HEK293 (cell line): ENCODE results near the gene DEFB132.
A peak's percentile ranks its signal among the peaks of the same experiment; 100 is the strongest.

ENCODE experiments used
- FEZF1 ChIP-seq: fragments of 450-650 bp; formaldehyde crosslinking; IDR thresholded peaks from 2 replicates; pipeline ENCODE4 v1.5.1; 2016; ENCODE audit warnings: missing biosample characterization, missing genetic modification characterization
- MEIS1 ChIP-seq: sonication (generic); formaldehyde crosslinking; IDR thresholded peaks from 2 replicates; pipeline ENCODE4 v1.8.1; 2022; ENCODE audit warnings: missing genetic modification reagents, mild to moderate bottlenecking, borderline replicate concordance
- SP2 ChIP-seq: fragments of 450-650 bp; formaldehyde crosslinking; IDR thresholded peaks from 2 replicates; pipeline ENCODE4 v1.5.1; 2016; ENCODE audit warnings: missing biosample characterization, missing genetic modification characterization
- ZBTB1 ChIP-seq: fragments of 450-650 bp; formaldehyde crosslinking; IDR thresholded peaks from 2 replicates; pipeline ENCODE4 v1.5.1; 2016; ENCODE audit warnings: missing biosample characterization, missing genetic modification characterization
- ZFP37 ChIP-seq: fragments of 450-650 bp; formaldehyde crosslinking; IDR thresholded peaks from 2 replicates; pipeline ENCODE4 v1.5.1; 2016; ENCODE audit warnings: missing biosample characterization, missing genetic modification characterization
- ZNF10 ChIP-seq: fragments of 450-650 bp; formaldehyde crosslinking; IDR thresholded peaks from 2 replicates; pipeline ENCODE4 v1.5.1; 2017; ENCODE audit warnings: missing biosample characterization, missing genetic modification characterization
- ZNF2 ChIP-seq: fragments of 450-650 bp; formaldehyde crosslinking; IDR thresholded peaks from 2 replicates; pipeline ENCODE4 v1.5.1; 2016; ENCODE audit warnings: missing biosample characterization, missing genetic modification characterization
- ZNF211 ChIP-seq: fragments of 450-650 bp; formaldehyde crosslinking; IDR thresholded peaks from 2 replicates; pipeline ENCODE4 v1.5.1; 2016; ENCODE audit warnings: low read depth, missing biosample characterization, missing genetic modification characterization
- ZNF302 ChIP-seq: fragments of 450-650 bp; formaldehyde crosslinking; IDR thresholded peaks from 2 replicates; pipeline ENCODE4 v1.5.1; 2016; ENCODE audit warnings: missing biosample characterization, missing genetic modification characterization, low read depth
- ZNF561 ChIP-seq: fragments of 450-650 bp; IDR thresholded peaks from 2 replicates; pipeline ENCODE4 v1.5.1; 2018; ENCODE audit warnings: missing biosample characterization, missing genetic modification characterization, borderline replicate concordance
- ZNF626 ChIP-seq: fragments of 450-650 bp; sonication (Bioruptor Pico); formaldehyde crosslinking; IDR thresholded peaks from 2 replicates; pipeline ENCODE4 v1.5.1; 2018; ENCODE audit warnings: missing biosample characterization, missing genetic modification characterization, inconsistent platforms
- ZNF654 ChIP-seq: fragments of 450-650 bp; formaldehyde crosslinking; IDR thresholded peaks from 2 replicates; pipeline ENCODE4 v1.5.1; 2016; ENCODE audit warnings: low read depth, missing biosample characterization, missing genetic modification characterization
- ZNF660 ChIP-seq: fragments of 450-650 bp; IDR thresholded peaks from 2 replicates; pipeline ENCODE4 v1.5.1; 2018; ENCODE audit warnings: missing biosample characterization, mild to moderate bottlenecking, missing genetic modification characterization
- ZNF777 ChIP-seq: fragments of 450-650 bp; formaldehyde crosslinking; IDR thresholded peaks from 2 replicates; pipeline ENCODE4 v1.5.1; 2017; ENCODE audit warnings: missing biosample characterization, missing genetic modification characterization, borderline replicate concordance
- TF ChIP-seq, protein P1 (sequence below): fragments of 450-650 bp; formaldehyde crosslinking; IDR thresholded peaks from 2 replicates; pipeline ENCODE4 v1.5.1; 2016; ENCODE audit warnings: missing biosample characterization, missing genetic modification characterization, borderline replicate concordance
- TF ChIP-seq, protein P2 (sequence below): fragments of 450-650 bp; formaldehyde crosslinking; optimal IDR thresholded peaks from 2 replicates; pipeline ENCODE3; 2016; ENCODE audit warnings: missing biosample characterization, mild to moderate bottlenecking, missing genetic modification characterization
- TF ChIP-seq, protein P3 (sequence below): fragments of 450-650 bp; formaldehyde crosslinking; IDR thresholded peaks from 2 replicates; pipeline ENCODE4 v1.5.1; 2016; ENCODE audit warnings: missing biosample characterization, missing genetic modification characterization
- TF ChIP-seq, protein P4 (sequence below): fragments of 450-650 bp; formaldehyde crosslinking; IDR thresholded peaks from 2 replicates; pipeline ENCODE4 v1.5.1; 2016; ENCODE audit warnings: missing biosample characterization, missing genetic modification characterization
- TF ChIP-seq, protein P5 (sequence below): fragments of 450-650 bp; formaldehyde crosslinking; conservative IDR thresholded peaks from 2 replicates; pipeline ENCODE4 v1.5.1; 2016; ENCODE audit warnings: low read depth, missing biosample characterization, missing genetic modification characterization
- TF ChIP-seq, protein P6 (sequence below): fragments of 450-650 bp; formaldehyde crosslinking; IDR thresholded peaks from 2 replicates; pipeline ENCODE4 v1.5.1; 2016; ENCODE audit warnings: missing biosample characterization, missing genetic modification characterization

DEFB132 gene

DNA sequence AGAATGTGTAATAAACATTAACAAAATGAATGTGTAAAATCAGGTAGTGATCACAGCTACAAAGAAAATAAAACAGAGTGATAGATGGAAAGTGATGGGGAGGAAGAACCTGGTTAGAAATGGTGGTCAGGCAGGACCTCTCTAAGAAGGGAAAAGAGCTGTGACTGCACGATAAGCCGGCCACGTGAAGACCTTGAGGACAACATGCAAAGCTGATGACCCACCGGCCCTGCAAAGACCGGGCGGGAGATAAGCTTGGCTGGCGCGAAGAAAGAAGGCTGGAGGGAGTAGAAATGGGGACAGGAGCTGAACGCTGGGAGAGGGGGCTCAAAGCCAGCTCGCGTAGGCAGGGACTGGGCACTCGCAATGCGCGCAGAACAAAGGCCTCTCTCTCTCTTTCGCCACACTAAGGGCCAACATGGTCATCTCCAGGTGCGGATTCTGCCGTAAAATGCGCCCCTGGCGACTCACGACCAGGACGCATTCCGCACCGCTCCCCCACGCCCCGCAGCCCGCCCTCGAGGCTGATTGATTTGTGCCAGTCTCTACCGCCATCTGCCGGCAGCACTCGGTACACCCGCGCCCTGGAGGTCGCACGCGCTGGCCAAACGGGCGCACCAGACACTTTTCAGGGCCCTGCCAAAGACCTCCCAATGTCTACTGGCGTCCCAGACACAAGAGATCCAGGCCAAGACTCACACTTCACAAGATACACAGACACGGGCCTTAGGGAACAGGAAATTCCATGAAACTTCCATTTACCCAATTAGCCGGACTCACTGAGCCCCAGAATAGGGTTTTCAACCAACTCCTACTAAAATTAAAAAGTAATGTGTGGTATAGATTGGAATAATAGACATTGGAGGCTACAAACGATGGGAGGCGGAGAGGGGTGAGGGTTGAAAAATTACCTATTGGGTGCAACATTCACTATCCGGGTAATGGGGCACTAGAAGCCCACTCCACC, 9.4 kb downstream of the DEFB132 start (continued):
- TF ChIP-seq, protein P1, sequence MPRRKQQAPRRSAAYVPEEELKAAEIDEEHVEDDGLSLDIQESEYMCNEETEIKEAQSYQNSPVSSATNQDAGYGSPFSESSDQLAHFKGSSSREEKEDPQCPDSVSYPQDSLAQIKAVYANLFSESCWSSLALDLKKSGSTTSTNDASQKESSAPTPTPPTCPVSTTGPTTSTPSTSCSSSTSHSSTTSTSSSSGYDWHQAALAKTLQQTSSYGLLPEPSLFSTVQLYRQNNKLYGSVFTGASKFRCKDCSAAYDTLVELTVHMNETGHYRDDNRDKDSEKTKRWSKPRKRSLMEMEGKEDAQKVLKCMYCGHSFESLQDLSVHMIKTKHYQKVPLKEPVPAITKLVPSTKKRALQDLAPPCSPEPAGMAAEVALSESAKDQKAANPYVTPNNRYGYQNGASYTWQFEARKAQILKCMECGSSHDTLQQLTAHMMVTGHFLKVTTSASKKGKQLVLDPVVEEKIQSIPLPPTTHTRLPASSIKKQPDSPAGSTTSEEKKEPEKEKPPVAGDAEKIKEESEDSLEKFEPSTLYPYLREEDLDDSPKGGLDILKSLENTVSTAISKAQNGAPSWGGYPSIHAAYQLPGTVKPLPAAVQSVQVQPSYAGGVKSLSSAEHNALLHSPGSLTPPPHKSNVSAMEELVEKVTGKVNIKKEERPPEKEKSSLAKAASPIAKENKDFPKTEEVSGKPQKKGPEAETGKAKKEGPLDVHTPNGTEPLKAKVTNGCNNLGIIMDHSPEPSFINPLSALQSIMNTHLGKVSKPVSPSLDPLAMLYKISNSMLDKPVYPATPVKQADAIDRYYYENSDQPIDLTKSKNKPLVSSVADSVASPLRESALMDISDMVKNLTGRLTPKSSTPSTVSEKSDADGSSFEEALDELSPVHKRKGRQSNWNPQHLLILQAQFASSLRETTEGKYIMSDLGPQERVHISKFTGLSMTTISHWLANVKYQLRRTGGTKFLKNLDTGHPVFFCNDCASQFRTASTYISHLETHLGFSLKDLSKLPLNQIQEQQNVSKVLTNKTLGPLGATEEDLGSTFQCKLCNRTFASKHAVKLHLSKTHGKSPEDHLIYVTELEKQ, result 0 out of 2 replicates have a peak, but pooled peaks have one; percentile 12
- TF ChIP-seq, protein P2, sequence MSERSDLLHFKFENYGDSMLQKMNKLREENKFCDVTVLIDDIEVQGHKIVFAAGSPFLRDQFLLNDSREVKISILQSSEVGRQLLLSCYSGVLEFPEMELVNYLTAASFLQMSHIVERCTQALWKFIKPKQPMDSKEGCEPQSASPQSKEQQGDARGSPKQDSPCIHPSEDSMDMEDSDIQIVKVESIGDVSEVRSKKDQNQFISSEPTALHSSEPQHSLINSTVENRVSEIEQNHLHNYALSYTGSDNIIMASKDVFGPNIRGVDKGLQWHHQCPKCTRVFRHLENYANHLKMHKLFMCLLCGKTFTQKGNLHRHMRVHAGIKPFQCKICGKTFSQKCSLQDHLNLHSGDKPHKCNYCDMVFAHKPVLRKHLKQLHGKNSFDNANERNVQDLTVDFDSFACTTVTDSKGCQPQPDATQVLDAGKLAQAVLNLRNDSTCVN (tag by site-specific recombination), result peak; percentile 41
- TF ChIP-seq ZNF626, result no peak
- peak; percentile 85 for TF ChIP-seq ZNF654 (tag by site-specific recombination)
- TF ChIP-seq ZNF302 (tag by site-specific recombination), result no peak
- TF ChIP-seq ZNF660, result no peak
- TF ChIP-seq, protein P3, sequence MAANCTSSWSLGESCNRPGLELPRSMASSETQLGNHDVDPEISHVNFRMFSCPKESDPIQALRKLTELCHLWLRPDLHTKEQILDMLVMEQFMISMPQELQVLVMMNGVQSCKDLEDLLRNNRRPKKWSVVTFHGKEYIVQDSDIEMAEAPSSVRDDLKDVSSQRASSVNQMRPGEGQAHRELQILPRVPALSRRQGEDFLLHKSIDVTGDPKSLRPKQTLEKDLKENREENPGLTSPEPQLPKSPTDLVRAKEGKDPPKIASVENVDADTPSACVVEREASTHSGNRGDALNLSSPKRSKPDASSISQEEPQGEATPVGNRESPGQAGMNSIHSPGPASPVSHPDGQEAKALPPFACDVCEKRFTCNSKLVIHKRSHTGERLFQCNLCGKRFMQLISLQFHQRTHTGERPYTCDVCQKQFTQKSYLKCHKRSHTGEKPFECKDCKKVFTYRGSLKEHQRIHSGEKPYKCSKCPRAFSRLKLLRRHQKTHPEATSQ, result no peak
- TF ChIP-seq, protein P4, sequence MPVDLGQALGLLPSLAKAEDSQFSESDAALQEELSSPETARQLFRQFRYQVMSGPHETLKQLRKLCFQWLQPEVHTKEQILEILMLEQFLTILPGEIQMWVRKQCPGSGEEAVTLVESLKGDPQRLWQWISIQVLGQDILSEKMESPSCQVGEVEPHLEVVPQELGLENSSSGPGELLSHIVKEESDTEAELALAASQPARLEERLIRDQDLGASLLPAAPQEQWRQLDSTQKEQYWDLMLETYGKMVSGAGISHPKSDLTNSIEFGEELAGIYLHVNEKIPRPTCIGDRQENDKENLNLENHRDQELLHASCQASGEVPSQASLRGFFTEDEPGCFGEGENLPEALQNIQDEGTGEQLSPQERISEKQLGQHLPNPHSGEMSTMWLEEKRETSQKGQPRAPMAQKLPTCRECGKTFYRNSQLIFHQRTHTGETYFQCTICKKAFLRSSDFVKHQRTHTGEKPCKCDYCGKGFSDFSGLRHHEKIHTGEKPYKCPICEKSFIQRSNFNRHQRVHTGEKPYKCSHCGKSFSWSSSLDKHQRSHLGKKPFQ (tag by site-specific recombination), result no peak
- 0 out of 2 replicates have a peak, but pooled peaks have one; percentile 30 for TF ChIP-seq ZFP37 (tag by site-specific recombination)
- TF ChIP-seq, protein P5, sequence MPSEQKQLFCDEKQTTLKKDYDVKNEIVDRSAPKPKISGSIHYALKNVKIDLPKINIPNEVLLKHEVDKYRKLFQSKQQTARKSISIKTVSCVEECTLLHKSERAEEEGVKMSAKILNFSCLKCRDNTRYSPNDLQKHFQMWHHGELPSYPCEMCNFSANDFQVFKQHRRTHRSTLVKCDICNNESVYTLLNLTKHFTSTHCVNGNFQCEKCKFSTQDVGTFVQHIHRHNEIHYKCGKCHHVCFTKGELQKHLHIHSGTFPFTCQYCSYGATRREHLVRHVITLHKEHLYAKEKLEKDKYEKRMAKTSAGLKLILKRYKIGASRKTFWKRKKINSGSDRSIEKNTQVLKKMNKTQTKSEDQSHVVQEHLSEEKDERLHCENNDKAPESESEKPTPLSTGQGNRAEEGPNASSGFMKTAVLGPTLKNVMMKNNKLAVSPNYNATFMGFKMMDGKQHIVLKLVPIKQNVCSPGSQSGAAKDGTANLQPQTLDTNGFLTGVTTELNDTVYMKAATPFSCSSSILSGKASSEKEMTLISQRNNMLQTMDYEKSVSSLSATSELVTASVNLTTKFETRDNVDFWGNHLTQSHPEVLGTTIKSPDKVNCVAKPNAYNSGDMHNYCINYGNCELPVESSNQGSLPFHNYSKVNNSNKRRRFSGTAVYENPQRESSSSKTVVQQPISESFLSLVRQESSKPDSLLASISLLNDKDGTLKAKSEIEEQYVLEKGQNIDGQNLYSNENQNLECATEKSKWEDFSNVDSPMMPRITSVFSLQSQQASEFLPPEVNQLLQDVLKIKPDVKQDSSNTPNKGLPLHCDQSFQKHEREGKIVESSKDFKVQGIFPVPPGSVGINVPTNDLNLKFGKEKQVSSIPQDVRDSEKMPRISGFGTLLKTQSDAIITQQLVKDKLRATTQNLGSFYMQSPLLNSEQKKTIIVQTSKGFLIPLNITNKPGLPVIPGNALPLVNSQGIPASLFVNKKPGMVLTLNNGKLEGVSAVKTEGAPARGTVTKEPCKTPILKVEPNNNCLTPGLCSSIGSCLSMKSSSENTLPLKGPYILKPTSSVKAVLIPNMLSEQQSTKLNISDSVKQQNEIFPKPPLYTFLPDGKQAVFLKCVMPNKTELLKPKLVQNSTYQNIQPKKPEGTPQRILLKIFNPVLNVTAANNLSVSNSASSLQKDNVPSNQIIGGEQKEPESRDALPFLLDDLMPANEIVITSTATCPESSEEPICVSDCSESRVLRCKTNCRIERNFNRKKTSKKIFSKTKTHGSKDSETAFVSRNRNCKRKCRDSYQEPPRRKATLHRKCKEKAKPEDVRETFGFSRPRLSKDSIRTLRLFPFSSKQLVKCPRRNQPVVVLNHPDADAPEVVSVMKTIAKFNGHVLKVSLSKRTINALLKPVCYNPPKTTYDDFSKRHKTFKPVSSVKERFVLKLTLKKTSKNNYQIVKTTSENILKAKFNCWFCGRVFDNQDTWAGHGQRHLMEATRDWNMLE (tag by site-specific recombination), result peak; percentile 72
- peak; percentile 46; the same call in 1 of the 2 replicates for TF ChIP-seq ZNF2 (tag by site-specific recombination)
- no peak for TF ChIP-seq FEZF1 (tag by site-specific recombination)
- no peak for TF ChIP-seq ZBTB1 (tag by site-specific recombination)
- no peak for TF ChIP-seq ZNF10 (tag by site-specific recombination)
- peak; percentile 39 for TF ChIP-seq SP2
- TF ChIP-seq MEIS1 (CRISPR knock-in tag), result no peak
- TF ChIP-seq, protein P6, sequence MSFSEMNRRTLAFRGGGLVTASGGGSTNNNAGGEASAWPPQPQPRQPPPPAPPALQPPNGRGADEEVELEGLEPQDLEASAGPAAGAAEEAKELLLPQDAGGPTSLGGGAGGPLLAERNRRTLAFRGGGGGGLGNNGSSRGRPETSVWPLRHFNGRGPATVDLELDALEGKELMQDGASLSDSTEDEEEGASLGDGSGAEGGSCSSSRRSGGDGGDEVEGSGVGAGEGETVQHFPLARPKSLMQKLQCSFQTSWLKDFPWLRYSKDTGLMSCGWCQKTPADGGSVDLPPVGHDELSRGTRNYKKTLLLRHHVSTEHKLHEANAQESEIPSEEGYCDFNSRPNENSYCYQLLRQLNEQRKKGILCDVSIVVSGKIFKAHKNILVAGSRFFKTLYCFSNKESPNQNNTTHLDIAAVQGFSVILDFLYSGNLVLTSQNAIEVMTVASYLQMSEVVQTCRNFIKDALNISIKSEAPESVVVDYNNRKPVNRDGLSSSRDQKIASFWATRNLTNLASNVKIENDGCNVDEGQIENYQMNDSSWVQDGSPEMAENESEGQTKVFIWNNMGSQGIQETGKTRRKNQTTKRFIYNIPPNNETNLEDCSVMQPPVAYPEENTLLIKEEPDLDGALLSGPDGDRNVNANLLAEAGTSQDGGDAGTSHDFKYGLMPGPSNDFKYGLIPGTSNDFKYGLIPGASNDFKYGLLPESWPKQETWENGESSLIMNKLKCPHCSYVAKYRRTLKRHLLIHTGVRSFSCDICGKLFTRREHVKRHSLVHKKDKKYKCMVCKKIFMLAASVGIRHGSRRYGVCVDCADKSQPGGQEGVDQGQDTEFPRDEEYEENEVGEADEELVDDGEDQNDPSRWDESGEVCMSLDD (tag by site-specific recombination), result peak; percentile 57; the same call in 1 of the 2 replicates
- no peak for TF ChIP-seq ZNF211 (tag by site-specific recombination)
- 0 out of 2 replicates have a peak, but pooled peaks have one; percentile 52 for TF ChIP-seq ZNF777 (tag by site-specific recombination)
- no peak for TF ChIP-seq ZNF561 (tag by site-specific recombination)
